ENCODE results near the gene IVD.

GRCh38 chr15:40361640-40362039, 44.0 kb upstream of the IVD start:
- TF ChIP-seq CREB1 (IDR thresholded peaks at IDR 0.05; ENCODE audit: low read depth), result no peak
- no peak for TF ChIP-seq YY1 (IDR thresholded peaks at IDR 0.05; ENCODE audit: low read depth)
- TF ChIP-seq REST (IDR thresholded peaks at IDR 0.05; ENCODE audit: low read depth), result no peak

Measured in Ishikawa (cell line).